Cardiac fibroblast (primary cell): ENCODE data around the gene NKAIN2.

Experiments
- DNase-seq, 2 donors: peaks; one replicate each; pipeline versions ENCODE4 v3.0.0 to v3.0.0-alpha.2; 2010; ENCODE audit warnings: low read depth in 2 of 2
- H3K4me3 ChIP-seq, 2 donors: replicated peaks in 1 of 2; 1 replicate in 1 of 2; 2 replicates in 1 of 2; pipeline ENCODE4 v1.5.1; 2011; ENCODE audit warnings: low read depth in 2 of 2, low read length in 2 of 2, mild to moderate bottlenecking in 2 of 2, moderate library complexity in 1 of 2
- CTCF ChIP-seq: IDR thresholded peaks from one replicate; pipeline ENCODE4 v1.5.1; 2011; ENCODE audit warnings: low read depth, mild to moderate bottlenecking, low read length, inconsistent platforms

NKAIN2 gene

GRCh38 chr6:123869334-123869733 is 65.7 kb downstream of the NKAIN2 start:
- DNase-seq, result no peak
- no peak overlapping the region for H3K4me3 ChIP-seq
- TF ChIP-seq CTCF, result no peak

GRCh38 chr6:123873974-123874373 is 70.3 kb downstream of the NKAIN2 start:
- DNase-seq, result no peak
- no peak for TF ChIP-seq CTCF
- no peak overlapping the region for H3K4me3 ChIP-seq

GRCh38 chr6:123875784-123876183 is 72.1 kb downstream of the NKAIN2 start:
- no peak for TF ChIP-seq CTCF
- no peak for DNase-seq
- H3K4me3 ChIP-seq, result no peak overlapping the region

GRCh38 chr6:123879749-123880148 is 76.1 kb downstream of the NKAIN2 start:
- DNase-seq, result no peak
- H3K4me3 ChIP-seq, result no peak overlapping the region
- TF ChIP-seq CTCF, result no peak

GRCh38 chr6:123888771-123889513 is 85.3 kb downstream of the NKAIN2 start:
- H3K4me3 ChIP-seq, result no peak overlapping the region
- TF ChIP-seq CTCF, result no peak
- DNase-seq, result no peak

- H3K4me3 ChIP-seq, result no peak overlapping the region
- no peak for DNase-seq
- TF ChIP-seq CTCF, result no peak
Observed at GRCh38 chr6:123895346-123895745, 91.7 kb downstream of the NKAIN2 start.

GRCh38 chr6:123895806-123896205 is 92.1 kb downstream of the NKAIN2 start:
- no peak overlapping the region for H3K4me3 ChIP-seq
- no peak for TF ChIP-seq CTCF
- DNase-seq, result no peak
